ENCODE results near the gene SIPA1L3. TPM values are rescaled to one million over a fixed set of nuclear protein-coding genes. Genes with fewer than 3 reads are reported as not detected.
A peak's percentile ranks its signal among the peaks of the same experiment; 100 is the strongest.

Gene SIPA1L3
- total RNA-seq, 1 donor, result 28.9 TPM

DNA sequence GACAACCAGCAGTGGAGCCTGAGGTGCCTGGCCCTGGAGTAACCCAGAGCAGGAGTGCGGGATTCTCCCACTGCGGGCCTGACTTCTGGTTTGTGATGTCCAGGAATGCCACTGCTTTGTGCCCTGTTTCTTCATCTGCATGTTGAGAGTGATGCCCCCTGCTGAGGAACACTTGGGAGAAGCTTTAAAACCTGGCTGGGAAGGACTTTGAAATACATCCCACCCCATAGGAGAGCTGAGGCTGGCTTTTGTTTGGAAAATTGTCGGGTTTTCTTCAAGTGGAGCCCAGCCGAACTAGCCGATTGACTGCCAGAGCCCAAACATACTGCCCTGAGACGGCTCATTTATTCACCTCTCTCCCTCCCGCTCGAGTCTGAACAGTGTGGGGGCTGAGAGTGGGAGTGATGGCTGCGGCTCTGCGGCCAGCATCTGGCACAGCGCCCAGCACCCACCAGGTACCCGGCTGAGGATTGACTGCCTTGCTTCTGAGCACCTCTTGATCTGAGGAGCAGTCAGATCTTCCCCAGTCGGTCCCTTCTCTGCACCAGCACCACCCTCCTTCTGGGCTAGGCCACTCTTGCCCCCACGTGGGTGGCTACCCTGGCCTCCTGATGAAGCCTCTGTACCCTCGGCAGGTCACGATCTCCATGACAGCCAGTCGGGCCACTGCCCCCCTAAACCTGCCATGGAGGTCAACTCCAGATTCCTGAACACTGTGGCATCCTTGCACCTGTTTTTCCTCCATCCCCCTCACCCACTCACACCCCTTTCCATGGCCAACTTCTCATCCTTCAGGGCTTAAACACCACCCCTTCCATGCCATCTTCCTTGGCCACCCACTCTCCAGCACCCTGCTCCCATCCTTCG, 148.9 kb downstream of the SIPA1L3 start:
- TF ChIP-seq, protein P1, sequence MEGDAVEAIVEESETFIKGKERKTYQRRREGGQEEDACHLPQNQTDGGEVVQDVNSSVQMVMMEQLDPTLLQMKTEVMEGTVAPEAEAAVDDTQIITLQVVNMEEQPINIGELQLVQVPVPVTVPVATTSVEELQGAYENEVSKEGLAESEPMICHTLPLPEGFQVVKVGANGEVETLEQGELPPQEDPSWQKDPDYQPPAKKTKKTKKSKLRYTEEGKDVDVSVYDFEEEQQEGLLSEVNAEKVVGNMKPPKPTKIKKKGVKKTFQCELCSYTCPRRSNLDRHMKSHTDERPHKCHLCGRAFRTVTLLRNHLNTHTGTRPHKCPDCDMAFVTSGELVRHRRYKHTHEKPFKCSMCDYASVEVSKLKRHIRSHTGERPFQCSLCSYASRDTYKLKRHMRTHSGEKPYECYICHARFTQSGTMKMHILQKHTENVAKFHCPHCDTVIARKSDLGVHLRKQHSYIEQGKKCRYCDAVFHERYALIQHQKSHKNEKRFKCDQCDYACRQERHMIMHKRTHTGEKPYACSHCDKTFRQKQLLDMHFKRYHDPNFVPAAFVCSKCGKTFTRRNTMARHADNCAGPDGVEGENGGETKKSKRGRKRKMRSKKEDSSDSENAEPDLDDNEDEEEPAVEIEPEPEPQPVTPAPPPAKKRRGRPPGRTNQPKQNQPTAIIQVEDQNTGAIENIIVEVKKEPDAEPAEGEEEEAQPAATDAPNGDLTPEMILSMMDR (IDR thresholded peaks at IDR 0.05; ENCODE audit: insufficient read depth, low read length), result no peak
- DNase-seq (ENCODE audit: low read depth), result no peak
- no peak overlapping the region for H3K4me3 ChIP-seq (ENCODE audit: low read depth, low read length)

DNA sequence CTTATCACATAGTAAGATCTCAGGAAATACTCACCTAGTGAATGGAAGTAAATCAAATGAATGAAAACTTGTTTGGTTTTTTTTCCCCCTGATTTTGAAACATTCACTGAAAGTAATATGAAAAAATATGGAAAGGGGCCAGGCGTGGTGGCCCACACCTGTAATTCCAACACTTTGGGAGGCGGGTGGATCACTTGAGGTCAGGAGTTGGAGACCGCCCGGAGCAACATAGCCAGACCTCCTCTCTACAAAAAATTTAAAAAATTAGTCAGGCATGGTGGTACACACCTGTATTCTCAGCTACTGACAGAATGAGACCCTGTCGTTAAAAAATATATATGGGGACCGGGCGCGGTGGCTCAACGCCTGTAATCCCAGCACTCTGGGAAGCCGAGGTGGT, 149.6 kb downstream of the SIPA1L3 start:
- DNase-seq (ENCODE audit: low read depth), result no peak
- no peak overlapping the region for H3K4me3 ChIP-seq (ENCODE audit: low read depth, low read length)
- TF ChIP-seq, protein P1 (IDR thresholded peaks at IDR 0.05; ENCODE audit: insufficient read depth, low read length), result no peak

DNA sequence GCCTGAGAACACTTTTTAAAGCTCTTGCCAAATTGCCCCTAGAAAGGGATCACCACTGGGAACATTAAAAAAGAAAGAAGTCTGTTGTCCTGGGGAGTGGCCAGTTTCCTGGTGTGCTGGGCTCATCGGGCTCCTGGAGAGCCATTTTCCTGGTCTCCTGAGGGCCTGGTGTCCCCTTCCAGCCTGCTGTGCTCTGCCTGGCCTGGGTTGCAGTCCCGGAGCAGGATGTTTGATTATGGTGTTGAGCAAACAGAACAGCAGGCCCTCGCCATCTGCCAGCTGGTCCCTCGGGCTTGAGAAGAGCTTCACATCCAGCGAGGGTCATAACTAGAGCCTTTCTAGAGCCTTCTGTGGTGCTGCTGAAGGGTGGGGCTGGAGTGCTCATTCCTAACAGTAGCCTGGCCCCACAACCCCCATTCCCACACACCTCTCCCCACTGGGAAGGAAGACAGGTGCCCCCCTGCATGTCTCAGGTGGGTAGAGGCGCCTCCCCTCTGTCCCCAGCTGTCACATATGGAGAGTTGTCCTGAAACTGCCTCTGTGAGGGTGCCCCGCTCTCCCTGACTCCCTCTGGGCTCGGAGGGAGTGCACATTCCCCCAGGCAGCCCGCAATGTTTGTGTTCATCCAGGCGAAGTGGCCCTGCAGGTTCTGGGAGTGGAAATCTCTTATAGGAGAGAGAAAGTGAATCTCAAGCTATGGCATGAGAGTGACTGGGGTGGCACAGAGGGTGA, 151.1 kb downstream of the SIPA1L3 start:
- no peak for DNase-seq (ENCODE audit: low read depth)
- no peak overlapping the region for H3K4me3 ChIP-seq (ENCODE audit: low read depth, low read length)
- TF ChIP-seq, protein P1 (IDR thresholded peaks at IDR 0.05; ENCODE audit: insufficient read depth, low read length), result no peak

DNA sequence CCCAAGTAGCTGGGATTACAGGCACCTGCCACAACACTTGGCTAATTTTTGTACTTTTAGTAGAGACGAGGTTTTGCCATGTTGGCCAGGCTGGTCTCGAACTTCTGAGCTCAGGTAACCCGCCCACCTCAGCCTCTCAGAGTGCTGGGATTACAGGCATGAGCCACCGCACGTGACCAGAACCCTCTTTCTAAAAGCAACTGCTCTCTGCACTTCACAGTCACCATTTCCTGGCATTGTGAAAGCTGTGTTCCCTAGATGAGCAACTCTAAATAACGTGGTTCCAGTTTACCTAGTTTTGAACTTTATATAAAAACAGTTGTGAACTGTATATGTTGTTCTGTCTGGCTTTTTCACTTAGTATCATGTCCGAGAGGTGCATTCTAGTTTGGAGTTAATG, 152.9 kb downstream of the SIPA1L3 start:
- no peak overlapping the region for H3K4me3 ChIP-seq (ENCODE audit: low read depth, low read length)
- TF ChIP-seq, protein P1 (IDR thresholded peaks at IDR 0.05; ENCODE audit: insufficient read depth, low read length), result no peak
- DNase-seq (ENCODE audit: low read depth), result peak; percentile 8

DNA sequence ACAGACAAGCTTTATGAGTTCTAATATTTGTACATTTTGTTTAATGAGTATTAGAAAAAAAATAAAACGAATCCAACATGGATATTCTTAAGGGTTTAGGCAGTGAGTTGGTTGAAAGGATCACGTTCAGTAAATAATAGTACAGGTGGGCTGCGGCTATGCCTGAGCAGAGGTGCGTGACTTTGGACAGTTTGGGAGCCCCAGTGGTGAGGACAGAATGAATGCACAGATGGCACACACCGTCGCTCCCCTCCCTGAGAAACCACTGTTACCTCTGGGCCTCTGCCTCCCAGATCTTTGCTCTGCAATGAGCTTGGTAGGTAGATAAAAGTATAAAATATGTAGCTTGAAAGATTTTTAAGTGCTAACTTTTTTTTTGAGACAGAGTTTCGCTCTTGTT, 153.3 kb downstream of the SIPA1L3 start:
- TF ChIP-seq, protein P1 (IDR thresholded peaks at IDR 0.05; ENCODE audit: insufficient read depth, low read length), result no peak
- no peak for DNase-seq (ENCODE audit: low read depth)
- H3K4me3 ChIP-seq (ENCODE audit: low read depth, low read length), result no peak overlapping the region

DNA sequence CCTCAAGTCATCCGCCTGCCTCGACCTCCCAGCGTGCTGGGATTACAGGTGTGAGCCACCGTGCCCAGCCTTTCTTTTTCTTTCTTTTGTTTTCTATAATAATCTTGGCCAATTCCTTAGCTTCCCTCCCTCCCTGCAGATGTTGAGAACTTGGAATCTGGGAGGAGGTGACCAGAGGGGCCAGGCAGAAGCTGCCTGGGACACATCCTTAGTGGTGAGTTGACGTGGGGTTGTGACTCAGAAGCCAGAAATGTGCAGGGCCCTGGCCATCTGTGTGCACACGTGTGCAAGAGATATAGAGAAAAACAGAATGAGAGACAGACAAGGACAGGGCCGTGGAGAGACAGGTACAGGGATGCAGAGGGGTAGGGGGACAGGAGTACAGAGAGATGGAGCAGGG, 154.3 kb downstream of the SIPA1L3 start:
- DNase-seq (ENCODE audit: low read depth), result peak; percentile 59
- TF ChIP-seq, protein P1 (IDR thresholded peaks at IDR 0.05; ENCODE audit: insufficient read depth, low read length), result no peak
- no peak overlapping the region for H3K4me3 ChIP-seq (ENCODE audit: low read depth, low read length)

Data from fibroblast of the aortic adventitia (primary cell).